ENCODE results near the gene ARID4B. TPM values are rescaled to one million over a fixed set of nuclear protein-coding genes. Genes with fewer than 3 reads are reported as not detected.

Gene ARID4B
- polyA plus RNA-seq, 1 donor from 2014 or later = 49.3 TPM

DNA sequence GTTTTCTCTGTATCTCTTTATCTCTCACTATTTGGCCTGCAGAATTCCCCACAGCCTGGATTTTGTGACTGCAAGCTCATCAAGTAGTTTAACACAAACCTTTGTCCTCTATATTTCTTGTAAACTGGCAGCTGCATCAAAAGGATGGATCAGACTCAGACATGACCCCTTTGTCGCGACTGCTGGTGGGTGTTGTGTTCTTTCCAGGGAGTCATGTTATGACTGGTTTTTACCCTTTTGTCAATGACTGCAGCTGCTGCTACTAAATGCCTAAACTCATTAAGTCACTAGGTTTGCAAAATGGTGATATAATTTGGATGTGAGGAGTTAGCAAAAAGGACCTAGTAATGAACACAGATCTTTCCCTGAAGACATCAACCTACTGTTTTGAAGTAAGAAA lies 189.2 kb downstream of the ARID4B start:
- H3K36me3 ChIP-seq (ENCODE audit: insufficient read depth, low read length) = peaks cover 10% of the 10 kb centered on the region
- no peaks in the 10 kb centered on the region for H3F3A ChIP-seq (ENCODE audit: insufficient read depth, low read length, poor library complexity, severe bottlenecking)
- H3K27me3 ChIP-seq (ENCODE audit: insufficient read depth, low read depth, low read length) = no peaks in the 10 kb centered on the region
- no peak for TF ChIP-seq RAD21 (conservative IDR thresholded peaks at IDR 0.05)
- H3K4me3 ChIP-seq (ENCODE audit: low read length) = no peak overlapping the region
- no peak overlapping the region for H3K27ac ChIP-seq (ENCODE audit: low read length)
- no peak overlapping the region for H3K4me2 ChIP-seq (ENCODE audit: low read length)
- H2AFZ ChIP-seq (ENCODE audit: low read depth, low read length) = no peak overlapping the region
- no peaks in the 10 kb centered on the region for H3K79me2 ChIP-seq (replicated peaks; ENCODE audit: insufficient read depth, low read length)
- no peaks in the 10 kb centered on the region for H3K9me3 ChIP-seq (ENCODE audit: low read length)
- no peaks in the 10 kb centered on the region for H4K20me1 ChIP-seq (ENCODE audit: insufficient read depth)
- H3K9ac ChIP-seq (ENCODE audit: low read length) = no peak overlapping the region
- H3K9me2 ChIP-seq (ENCODE audit: insufficient read depth, low read length) = no peaks in the 10 kb centered on the region

DNA sequence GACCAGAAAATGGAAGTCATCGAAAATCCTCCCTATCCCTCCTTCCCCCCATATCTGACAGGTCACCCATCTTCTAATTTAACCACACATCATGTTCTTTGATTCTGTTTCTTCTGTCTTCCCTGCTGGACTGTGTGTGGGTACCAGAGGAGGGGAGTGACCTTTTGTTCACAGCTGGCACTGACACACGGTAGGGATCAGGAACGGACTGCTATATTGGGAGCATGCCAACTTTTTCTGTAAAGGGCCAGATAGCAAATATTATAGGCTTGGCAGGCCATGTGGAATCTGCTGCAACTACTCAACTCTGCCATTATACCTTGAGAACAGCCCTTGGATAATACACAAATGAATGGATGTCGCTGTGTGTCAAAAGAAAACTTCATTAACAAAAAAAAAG lies 191.9 kb downstream of the ARID4B start:
- no peaks in the 10 kb centered on the region for H3K9me3 ChIP-seq (ENCODE audit: low read length)
- H3K9me2 ChIP-seq (ENCODE audit: insufficient read depth, low read length) = no peaks in the 10 kb centered on the region
- no peak overlapping the region for H3K4me3 ChIP-seq (ENCODE audit: low read length)
- H3K79me2 ChIP-seq (replicated peaks; ENCODE audit: insufficient read depth, low read length) = no peaks in the 10 kb centered on the region
- no peaks in the 10 kb centered on the region for H3F3A ChIP-seq (ENCODE audit: insufficient read depth, low read length, poor library complexity, severe bottlenecking)
- H4K20me1 ChIP-seq (ENCODE audit: insufficient read depth) = no peaks in the 10 kb centered on the region
- no peak overlapping the region for H3K9ac ChIP-seq (ENCODE audit: low read length)
- H3K4me2 ChIP-seq (ENCODE audit: low read length) = no peak overlapping the region
- H2AFZ ChIP-seq (ENCODE audit: low read depth, low read length) = no peak overlapping the region
- H3K27me3 ChIP-seq (ENCODE audit: insufficient read depth, low read depth, low read length) = no peaks in the 10 kb centered on the region
- peaks cover 8% of the 10 kb centered on the region for H3K36me3 ChIP-seq (ENCODE audit: insufficient read depth, low read length)
- H3K27ac ChIP-seq (ENCODE audit: low read length) = no peak overlapping the region
- TF ChIP-seq, protein P1, sequence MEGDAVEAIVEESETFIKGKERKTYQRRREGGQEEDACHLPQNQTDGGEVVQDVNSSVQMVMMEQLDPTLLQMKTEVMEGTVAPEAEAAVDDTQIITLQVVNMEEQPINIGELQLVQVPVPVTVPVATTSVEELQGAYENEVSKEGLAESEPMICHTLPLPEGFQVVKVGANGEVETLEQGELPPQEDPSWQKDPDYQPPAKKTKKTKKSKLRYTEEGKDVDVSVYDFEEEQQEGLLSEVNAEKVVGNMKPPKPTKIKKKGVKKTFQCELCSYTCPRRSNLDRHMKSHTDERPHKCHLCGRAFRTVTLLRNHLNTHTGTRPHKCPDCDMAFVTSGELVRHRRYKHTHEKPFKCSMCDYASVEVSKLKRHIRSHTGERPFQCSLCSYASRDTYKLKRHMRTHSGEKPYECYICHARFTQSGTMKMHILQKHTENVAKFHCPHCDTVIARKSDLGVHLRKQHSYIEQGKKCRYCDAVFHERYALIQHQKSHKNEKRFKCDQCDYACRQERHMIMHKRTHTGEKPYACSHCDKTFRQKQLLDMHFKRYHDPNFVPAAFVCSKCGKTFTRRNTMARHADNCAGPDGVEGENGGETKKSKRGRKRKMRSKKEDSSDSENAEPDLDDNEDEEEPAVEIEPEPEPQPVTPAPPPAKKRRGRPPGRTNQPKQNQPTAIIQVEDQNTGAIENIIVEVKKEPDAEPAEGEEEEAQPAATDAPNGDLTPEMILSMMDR (IDR thresholded peaks at IDR 0.05; ENCODE audit: poor library complexity, severe bottlenecking) = no peak
- no peak for TF ChIP-seq EZH2 (IDR thresholded peaks at IDR 0.05; ENCODE audit: borderline replicate concordance, insufficient read depth, low read length, poor library complexity, severe bottlenecking)

DNA sequence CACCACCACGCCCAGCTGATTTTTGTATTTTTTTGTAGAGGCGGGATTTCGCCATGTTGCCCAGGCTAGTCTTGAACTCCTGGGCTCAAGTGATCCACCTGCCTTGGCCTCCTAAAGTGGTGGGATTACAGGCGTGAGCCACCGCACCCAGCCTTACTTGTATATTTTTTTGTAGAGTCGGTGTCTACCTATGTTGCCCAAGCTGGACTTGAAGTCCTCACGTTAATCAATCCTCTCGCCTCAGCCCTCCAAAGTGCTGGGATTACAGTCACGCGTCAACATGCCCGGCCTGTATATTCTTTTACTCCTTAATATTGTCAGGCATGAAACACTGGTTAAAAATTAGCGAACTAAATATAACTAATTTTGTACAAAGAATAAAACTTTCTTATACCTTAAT lies 193.8 kb downstream of the ARID4B start:
- Histone ChIP-seq H3K9me2 (ENCODE audit: insufficient read depth, low read length) (no peaks in the 10 kb centered on the region), H4K20me1 (ENCODE audit: insufficient read depth) (no peaks in the 10 kb centered on the region), H3K36me3 (ENCODE audit: insufficient read depth, low read length) (peaks cover 8% of the 10 kb centered on the region), H3K9me3 (ENCODE audit: low read length) (no peaks in the 10 kb centered on the region), H3K4me3 (ENCODE audit: low read length) (no peak overlapping the region), H3F3A (ENCODE audit: insufficient read depth, low read length, poor library complexity, severe bottlenecking) (no peaks in the 10 kb centered on the region), H3K9ac (ENCODE audit: low read length) (no peak overlapping the region), H2AFZ (ENCODE audit: low read depth, low read length) (no peak overlapping the region), H3K27me3 (ENCODE audit: insufficient read depth, low read depth, low read length) (no peaks in the 10 kb centered on the region), H3K27ac (ENCODE audit: low read length) (no peak overlapping the region), H3K79me2 (replicated peaks; ENCODE audit: insufficient read depth, low read length) (no peaks in the 10 kb centered on the region), H3K4me2 (ENCODE audit: low read length) (no peak overlapping the region)
- TF ChIP-seq EZH2 (IDR thresholded peaks at IDR 0.05; ENCODE audit: borderline replicate concordance, insufficient read depth, low read length, poor library complexity, severe bottlenecking) (no peak), SMC3 (conservative IDR thresholded peaks at IDR 0.05; ENCODE audit: poor library complexity) (no peak), EP300 (conservative IDR thresholded peaks at IDR 0.05; ENCODE audit: poor library complexity, severe bottlenecking) (no peak), TAF1 (IDR thresholded peaks at IDR 0.05; ENCODE audit: low read depth) (no peak), RAD21 (conservative IDR thresholded peaks at IDR 0.05) (no peak), POLR2AphosphoS5 (IDR thresholded peaks at IDR 0.05) (no peak), MXI1 (conservative IDR thresholded peaks at IDR 0.05; ENCODE audit: poor library complexity, severe bottlenecking) (no peak)
- TF ChIP-seq, protein P2, sequence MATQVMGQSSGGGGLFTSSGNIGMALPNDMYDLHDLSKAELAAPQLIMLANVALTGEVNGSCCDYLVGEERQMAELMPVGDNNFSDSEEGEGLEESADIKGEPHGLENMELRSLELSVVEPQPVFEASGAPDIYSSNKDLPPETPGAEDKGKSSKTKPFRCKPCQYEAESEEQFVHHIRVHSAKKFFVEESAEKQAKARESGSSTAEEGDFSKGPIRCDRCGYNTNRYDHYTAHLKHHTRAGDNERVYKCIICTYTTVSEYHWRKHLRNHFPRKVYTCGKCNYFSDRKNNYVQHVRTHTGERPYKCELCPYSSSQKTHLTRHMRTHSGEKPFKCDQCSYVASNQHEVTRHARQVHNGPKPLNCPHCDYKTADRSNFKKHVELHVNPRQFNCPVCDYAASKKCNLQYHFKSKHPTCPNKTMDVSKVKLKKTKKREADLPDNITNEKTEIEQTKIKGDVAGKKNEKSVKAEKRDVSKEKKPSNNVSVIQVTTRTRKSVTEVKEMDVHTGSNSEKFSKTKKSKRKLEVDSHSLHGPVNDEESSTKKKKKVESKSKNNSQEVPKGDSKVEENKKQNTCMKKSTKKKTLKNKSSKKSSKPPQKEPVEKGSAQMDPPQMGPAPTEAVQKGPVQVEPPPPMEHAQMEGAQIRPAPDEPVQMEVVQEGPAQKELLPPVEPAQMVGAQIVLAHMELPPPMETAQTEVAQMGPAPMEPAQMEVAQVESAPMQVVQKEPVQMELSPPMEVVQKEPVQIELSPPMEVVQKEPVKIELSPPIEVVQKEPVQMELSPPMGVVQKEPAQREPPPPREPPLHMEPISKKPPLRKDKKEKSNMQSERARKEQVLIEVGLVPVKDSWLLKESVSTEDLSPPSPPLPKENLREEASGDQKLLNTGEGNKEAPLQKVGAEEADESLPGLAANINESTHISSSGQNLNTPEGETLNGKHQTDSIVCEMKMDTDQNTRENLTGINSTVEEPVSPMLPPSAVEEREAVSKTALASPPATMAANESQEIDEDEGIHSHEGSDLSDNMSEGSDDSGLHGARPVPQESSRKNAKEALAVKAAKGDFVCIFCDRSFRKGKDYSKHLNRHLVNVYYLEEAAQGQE (IDR thresholded peaks at IDR 0.05; ENCODE audit: borderline replicate concordance) = no peak
- TF ChIP-seq, protein P1 (IDR thresholded peaks at IDR 0.05; ENCODE audit: poor library complexity, severe bottlenecking) = no peak

Data from neural cell (in vitro differentiated cells).